ENCODE data around the gene SSH2. TPM values are rescaled to one million over a fixed set of nuclear protein-coding genes. Genes with fewer than 3 reads are reported as not detected.
A peak's percentile ranks its signal among the peaks of the same experiment; 100 is the strongest.

The SSH2 gene
- total and polyA plus RNA-seq, 9 of the 15 experiments (the other 6 are each of a cell fraction or from before 2014, with no cell fraction given): 3.9 to 16.1 (median 10.2) TPM

DNA sequence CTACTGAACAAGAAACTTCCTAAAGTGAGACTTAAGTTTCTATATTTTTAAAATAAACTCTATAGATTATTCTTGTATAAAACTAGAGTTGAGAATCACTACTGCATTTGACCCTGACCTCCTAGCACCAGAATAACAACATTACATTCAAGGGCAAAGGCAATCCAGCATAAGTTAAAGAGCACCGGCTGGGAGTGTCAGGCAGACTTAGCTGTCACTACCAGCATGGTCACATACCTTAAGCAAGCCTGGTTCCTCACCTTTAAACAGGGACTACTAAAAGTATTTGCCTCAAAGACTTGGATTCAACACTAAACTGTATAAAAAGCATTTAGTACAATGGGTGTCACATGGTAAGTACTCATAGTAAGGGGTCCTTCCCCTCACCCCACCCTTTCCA lies 90.4 kb downstream of the SSH2 start:
- Histone ChIP-seq H3K4me3 (no peak overlapping the region), H3K9ac (ENCODE audit: insufficient read depth in 1 of 2, low read depth in 2 of 2, low read length in 2 of 2) (no peak overlapping the region), H4K20me1 (replicated peaks; ENCODE audit: control insufficient read depth, insufficient read depth, low read length) (no peaks in the 10 kb centered on the region), H3K27ac (ENCODE audit: extremely low read depth, low read depth, low read length) (no peak overlapping the region), H3K27me3 (ENCODE audit: control insufficient read depth in 2 of 2, insufficient read depth in 2 of 2, low read length in 2 of 2) (no peaks in the 10 kb centered on the region), H3K4me2 (ENCODE audit: insufficient read depth, low read length) (no peak overlapping the region), H3K9me3 (replicated peaks; ENCODE audit: control insufficient read depth, insufficient read depth, low read depth, low read length) (no peaks in the 10 kb centered on the region), H3K9me1 (ENCODE audit: control insufficient read depth, insufficient read depth, low read length) (no peaks in the 10 kb centered on the region), H3K4me1 (replicated peaks in 1 of 2; ENCODE audit: control insufficient read depth in 2 of 2, insufficient read depth in 2 of 2, low read length in 2 of 2) (peaks cover 7 to 12% of the 10 kb centered on the region in 2 experiments; a peak in 4 of 5 replicates), H3K79me2 (ENCODE audit: control insufficient read depth, insufficient read depth, low read length) (no peaks in the 10 kb centered on the region), H2AFZ (ENCODE audit: low read depth, low read length) (no peak overlapping the region), H3K36me3 (ENCODE audit: control insufficient read depth, insufficient read depth, low read length) (no peaks in the 10 kb centered on the region)
- WGBS (ENCODE audit: insufficient coverage, low coverage, missing lambda C conversion rate): 54% methylated on average over 1 of the region's 1 CpG
- CTCF ChIA-PET (ENCODE audit: low intra/inter-chr PET ratio): no interaction called here
- DNase-seq (ENCODE audit: extremely low read depth in 1 of 4, low spot score in 3 of 4) (no peak), FAIRE-seq (no peak), ATAC-seq (no peak)
- POLR2A ChIA-PET: no interaction called here
- in situ Hi-C loops (cut with MboI) (no loop called here), intact Hi-C loops (cut with micrococcal nuclease) (no loop called here)
- TF ChIP-seq IFI16 (CRISPR knock-in tag; IDR thresholded peaks at IDR 0.05) (no peak), RBM17 (IDR thresholded peaks at IDR 0.05; ENCODE audit: borderline replicate concordance, low read depth, low read length) (no peak), NR2C1 (IDR thresholded peaks at IDR 0.05) (no peak), NR2C1 (tag; IDR thresholded peaks at IDR 0.05) (no peak), EGR1 (conservative IDR thresholded peaks at IDR 0.05) (no peak), POLR2G (IDR thresholded peaks at IDR 0.05; ENCODE audit: low read depth, low read length) (no peak)
- no TSS peak for BruUV-seq (replicated peaks)

- BruUV-seq (replicated peaks): no TSS peak
- no peak overlapping the region for H3K27ac ChIP-seq (ENCODE audit: extremely low read depth, low read depth, low read length)
- in situ Hi-C loops (cut with MboI): no loop called here
- no peaks in the 10 kb centered on the region for H3K9me1 ChIP-seq (ENCODE audit: control insufficient read depth, insufficient read depth, low read length)
- ATAC-seq (no peak), DNase-seq (ENCODE audit: extremely low read depth in 1 of 4, low spot score in 3 of 4) (no peak), FAIRE-seq (no peak)
- H3K79me2 ChIP-seq (ENCODE audit: control insufficient read depth, insufficient read depth, low read length): no peaks in the 10 kb centered on the region
- H2AFZ ChIP-seq (ENCODE audit: low read depth, low read length): no peak overlapping the region
- no peaks in the 10 kb centered on the region for H4K20me1 ChIP-seq (replicated peaks; ENCODE audit: control insufficient read depth, insufficient read depth, low read length)
- H3K4me1 ChIP-seq (replicated peaks in 1 of 2; ENCODE audit: control insufficient read depth in 2 of 2, insufficient read depth in 2 of 2, low read length in 2 of 2): peaks cover 7% of the 10 kb centered on the region in 2 experiments; a peak in 4 of 5 replicates
- ChIA-PET CTCF (ENCODE audit: low intra/inter-chr PET ratio) (no interaction called here), POLR2A (no interaction called here)
- no peak overlapping the region for H3K4me3 ChIP-seq
- H3K9me3 ChIP-seq (replicated peaks; ENCODE audit: control insufficient read depth, insufficient read depth, low read depth, low read length): no peaks in the 10 kb centered on the region
- no peaks in the 10 kb centered on the region for H3K27me3 ChIP-seq (ENCODE audit: control insufficient read depth in 2 of 2, insufficient read depth in 2 of 2, low read length in 2 of 2)
- no peaks in the 10 kb centered on the region for H3K36me3 ChIP-seq (ENCODE audit: control insufficient read depth, insufficient read depth, low read length)
- WGBS (ENCODE audit: insufficient coverage, low coverage, missing lambda C conversion rate): 79% methylated on average over 6 of the region's 6 CpGs
- TF ChIP-seq RFX1 (IDR thresholded peaks at IDR 0.05) (peak; percentile 75), RBM22 (IDR thresholded peaks at IDR 0.05; ENCODE audit: low read depth, low read length, poor library complexity, severe bottlenecking) (peak; percentile 40), ATF7 (IDR thresholded peaks at IDR 0.05) (no peak)
- intact Hi-C loops (cut with micrococcal nuclease): no loop called here
- no peak overlapping the region for H3K4me2 ChIP-seq (ENCODE audit: insufficient read depth, low read length)
- no peak overlapping the region for H3K9ac ChIP-seq (ENCODE audit: insufficient read depth in 1 of 2, low read depth in 2 of 2, low read length in 2 of 2)
Measured at GRCh38 chr17:29838961-29839360, 91.1 kb downstream of the SSH2 start.
